ENCODE results near the gene LENG8. TPM values are rescaled to one million over a fixed set of nuclear protein-coding genes. Genes with fewer than 3 reads are reported as not detected.

The LENG8 gene
- total and polyA plus RNA-seq, 8 donors: 121 to 213 (median 153) TPM

GRCh38 chr19:54454781-54455675, 6.0 kb downstream of the LENG8 start:
- intact Hi-C loops (cut with DNase I): no loop called here
- ATAC-seq (no peak), DNase-seq (no peak)
- no peak overlapping the region for H3K27ac ChIP-seq
- no peaks in the 10 kb centered on the region for H3K9me3 ChIP-seq
- peaks cover 18 to 35% of the 10 kb centered on the region in 2 donors for H3K4me1 ChIP-seq
- H3K4me3 ChIP-seq: no peak overlapping the region
- no peak for TF ChIP-seq CTCF (IDR thresholded peaks at IDR 0.05)
- H3K36me3 ChIP-seq: peaks cover 0 to 95% of the 10 kb centered on the region in 2 donors
- no peaks in the 10 kb centered on the region for H3K27me3 ChIP-seq

DNA sequence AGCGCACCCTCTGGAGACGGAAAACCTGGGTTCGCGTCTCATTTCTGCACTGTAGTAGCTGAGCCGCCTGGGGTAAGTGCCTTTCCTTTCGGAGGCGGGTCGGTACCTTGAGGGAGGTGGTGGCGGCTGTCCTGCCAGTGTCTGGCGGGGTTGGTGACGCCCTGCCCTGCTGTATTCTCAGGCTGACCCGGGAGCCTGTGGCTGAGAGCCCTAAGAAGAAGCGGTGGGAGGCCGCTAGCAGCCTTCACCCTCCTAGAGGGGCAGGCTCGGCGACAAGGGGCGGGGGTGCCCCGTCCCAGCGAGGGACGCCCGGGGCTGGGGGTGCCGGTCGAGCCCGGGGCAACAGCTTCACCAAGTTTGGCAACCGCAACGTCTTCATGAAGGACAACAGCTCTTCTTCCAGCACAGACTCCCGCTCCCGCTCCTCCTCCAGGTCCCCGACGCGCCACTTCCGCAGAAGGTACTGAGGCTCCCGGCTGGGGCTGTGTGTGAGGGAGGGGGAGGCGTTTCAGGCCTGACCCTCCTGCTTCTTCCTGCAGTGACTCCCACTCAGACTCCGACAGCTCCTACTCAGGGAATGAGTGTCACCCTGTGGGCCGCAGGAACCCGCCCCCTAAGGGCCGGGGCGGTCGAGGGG, 6.9 kb downstream of the LENG8 start:
- intact Hi-C loops (cut with DNase I): no loop called here
- no peak for TF ChIP-seq CTCF (IDR thresholded peaks at IDR 0.05)

GRCh38 chr19:54456423-54457373, 7.7 kb downstream of the LENG8 start:
- Histone ChIP-seq H3K36me3 (peaks cover 0 to 100% of the 10 kb centered on the region in 2 donors), H3K9me3 (no peaks in the 10 kb centered on the region), H3K4me3 (no peak overlapping the region), H3K27me3 (no peaks in the 10 kb centered on the region), H3K27ac (no peak overlapping the region), H3K4me1 (peaks cover 7 to 35% of the 10 kb centered on the region in 2 donors)
- no peak for TF ChIP-seq CTCF (IDR thresholded peaks at IDR 0.05)
- ATAC-seq (no peak), DNase-seq (peak in 2 of 4 donors; percentile 19 to 77)
- intact Hi-C loops (cut with DNase I): no loop called here

More for the DNA sequence above, 6.9 kb downstream of the LENG8 start:
- H3K27ac ChIP-seq: no peak overlapping the region
- DNase-seq: peak in 1 of 4 donors; percentile 69
- ATAC-seq: no peak
- no peaks in the 10 kb centered on the region for H3K9me3 ChIP-seq
- H3K36me3 ChIP-seq: peaks cover 0 to 100% of the 10 kb centered on the region in 2 donors
- H3K4me3 ChIP-seq: no peak overlapping the region
- H3K4me1 ChIP-seq: peaks cover 9 to 35% of the 10 kb centered on the region in 2 donors
- H3K27me3 ChIP-seq: no peaks in the 10 kb centered on the region

- Histone ChIP-seq H3K9me3 (no peaks in the 10 kb centered on the region), H3K27me3 (no peaks in the 10 kb centered on the region), H3K4me3 (no peak overlapping the region), H3K36me3 (peaks cover 0 to 95% of the 10 kb centered on the region in 2 donors), H3K4me1 (peaks cover 17 to 35% of the 10 kb centered on the region in 2 donors), H3K27ac (no peak overlapping the region)
- TF ChIP-seq CTCF (IDR thresholded peaks at IDR 0.05): no peak
- DNase-seq (peak in 2 of 4 donors; percentile 25 to 66), ATAC-seq (no peak)
- intact Hi-C loops (cut with DNase I): no loop called here
These were observed 9.0 kb downstream of the LENG8 start for GRCh38 chr19:54457773-54458647.
